HEK293 (cell line): ENCODE measurements around the gene TET3.

Experiments used
- IKZF3 ChIP-seq: fragments of 450-650 bp; IDR thresholded peaks from 2 replicates; pipeline ENCODE4 v1.5.0; 2018; ENCODE audit warnings: missing biosample characterization, mild to moderate bottlenecking, missing genetic modification characterization, moderate library complexity
- KLF9 ChIP-seq: fragments of 450-650 bp; formaldehyde crosslinking; IDR thresholded peaks from 2 replicates; pipeline ENCODE4 v1.5.1; 2016; ENCODE audit warnings: missing biosample characterization, missing genetic modification characterization, low read depth
- OVOL3 ChIP-seq: fragments of 450-650 bp; formaldehyde crosslinking; IDR thresholded peaks from 2 replicates; pipeline ENCODE4 v1.5.1; 2016; ENCODE audit warnings: missing biosample characterization, missing genetic modification characterization
- SCRT2 ChIP-seq: fragments of 450-650 bp; formaldehyde crosslinking; IDR thresholded peaks from 2 replicates; pipeline ENCODE4 v1.5.1; 2016; ENCODE audit warnings: missing biosample characterization, missing genetic modification characterization
- YY1 ChIP-seq: fragments of 450-650 bp; formaldehyde crosslinking; IDR thresholded peaks from 2 replicates; pipeline ENCODE4 v1.5.1; 2018; ENCODE audit warnings: missing biosample characterization, missing genetic modification characterization
- ZBTB17 ChIP-seq: fragments of 450-650 bp; formaldehyde crosslinking; IDR thresholded peaks from 2 replicates; pipeline ENCODE4 v1.5.1; 2016; ENCODE audit warnings: missing biosample characterization, missing genetic modification characterization
- ZBTB20 ChIP-seq: fragments of 450-650 bp; formaldehyde crosslinking; IDR thresholded peaks from 2 replicates; pipeline ENCODE4 v1.5.1; 2016; ENCODE audit warnings: missing biosample characterization, missing genetic modification characterization
- ZBTB48 ChIP-seq: fragments of 450-650 bp; formaldehyde crosslinking; IDR thresholded peaks from 2 replicates; pipeline ENCODE4 v1.5.1; 2016; ENCODE audit warnings: missing biosample characterization, missing genetic modification characterization
- ZBTB6 ChIP-seq: fragments of 450-650 bp; formaldehyde crosslinking; IDR thresholded peaks from 2 replicates; pipeline ENCODE4 v1.5.1; 2017; ENCODE audit warnings: missing biosample characterization, missing genetic modification characterization
- ZFHX2 ChIP-seq: fragments of 450-650 bp; formaldehyde crosslinking; conservative IDR thresholded peaks from 2 replicates; pipeline ENCODE4 v1.5.1; 2016; ENCODE audit warnings: missing biosample characterization, missing genetic modification characterization
- ZIC2 ChIP-seq: fragments of 450-650 bp; formaldehyde crosslinking; IDR thresholded peaks from 2 replicates; pipeline ENCODE4 v1.5.1; 2016; ENCODE audit warnings: missing biosample characterization, missing genetic modification characterization
- ZNF10 ChIP-seq: fragments of 450-650 bp; formaldehyde crosslinking; IDR thresholded peaks from 2 replicates; pipeline ENCODE4 v1.5.1; 2017; ENCODE audit warnings: missing biosample characterization, missing genetic modification characterization
- ZNF138 ChIP-seq: fragments of 450-650 bp; formaldehyde crosslinking; IDR thresholded peaks from 2 replicates; pipeline ENCODE4 v1.5.1; 2016; ENCODE audit warnings: missing biosample characterization, missing genetic modification characterization, borderline replicate concordance
- ZNF155 ChIP-seq: fragments of 450-650 bp; formaldehyde crosslinking; IDR thresholded peaks from 2 replicates; pipeline ENCODE4 v1.5.1; 2016; ENCODE audit warnings: missing biosample characterization, missing genetic modification characterization
- ZNF292 ChIP-seq: fragments of 450-650 bp; formaldehyde crosslinking; IDR thresholded peaks from 2 replicates; pipeline ENCODE4 v1.5.1; 2016; ENCODE audit warnings: low read depth, missing biosample characterization, missing genetic modification characterization, borderline replicate concordance
- ZNF354C ChIP-seq: fragments of 450-650 bp; formaldehyde crosslinking; IDR thresholded peaks from 2 replicates; pipeline ENCODE4 v1.5.1; 2016; ENCODE audit warnings: missing biosample characterization, missing genetic modification characterization, low read depth, borderline replicate concordance
- ZNF391 ChIP-seq: fragments of 450-650 bp; formaldehyde crosslinking; IDR thresholded peaks from 2 replicates; pipeline ENCODE4 v1.5.1; 2016; ENCODE audit warnings: low read depth, missing biosample characterization, missing genetic modification characterization, borderline replicate concordance
- ZNF426 ChIP-seq: fragments of 450-650 bp; formaldehyde crosslinking; IDR thresholded peaks from 2 replicates; pipeline ENCODE4 v1.5.1; 2017; ENCODE audit warnings: missing biosample characterization, missing genetic modification characterization, mild to moderate bottlenecking, inconsistent platforms, moderate library complexity
- ZNF501 ChIP-seq: fragments of 450-650 bp; formaldehyde crosslinking; IDR thresholded peaks from 2 replicates; pipeline ENCODE4 v1.5.1; 2016; ENCODE audit warnings: missing biosample characterization, missing genetic modification characterization
- ZNF530 ChIP-seq: fragments of 450-650 bp; formaldehyde crosslinking; IDR thresholded peaks from 2 replicates; pipeline ENCODE4 v1.5.1; 2016; ENCODE audit warnings: low read depth, missing biosample characterization, missing genetic modification characterization
- ZNF585B ChIP-seq: fragments of 450-650 bp; formaldehyde crosslinking; IDR thresholded peaks from 2 replicates; pipeline ENCODE4 v1.5.1; 2016; ENCODE audit warnings: missing biosample characterization, missing genetic modification characterization
- ZNF626 ChIP-seq: fragments of 450-650 bp; sonication (Bioruptor Pico); formaldehyde crosslinking; IDR thresholded peaks from 2 replicates; pipeline ENCODE4 v1.5.1; 2018; ENCODE audit warnings: missing biosample characterization, missing genetic modification characterization, inconsistent platforms
- ZNF768 ChIP-seq: fragments of 450-650 bp; formaldehyde crosslinking; IDR thresholded peaks from 2 replicates; pipeline ENCODE4 v1.5.1; 2018; ENCODE audit warnings: missing biosample characterization, mild to moderate bottlenecking, missing genetic modification characterization
- ZNF837 ChIP-seq: fragments of 450-650 bp; formaldehyde crosslinking; IDR thresholded peaks from 2 replicates; pipeline ENCODE4 v1.5.1; 2016; ENCODE audit warnings: missing biosample characterization, missing genetic modification characterization
- ZNF843 ChIP-seq: fragments of 450-650 bp; formaldehyde crosslinking; IDR thresholded peaks from 2 replicates; pipeline ENCODE4 v1.5.1; 2016; ENCODE audit warnings: missing biosample characterization, missing genetic modification characterization
- ZSCAN16 ChIP-seq: fragments of 450-650 bp; formaldehyde crosslinking; IDR thresholded peaks from 2 replicates; pipeline ENCODE4 v1.5.1; 2016; ENCODE audit warnings: missing biosample characterization, missing genetic modification characterization
- TF ChIP-seq, protein P1 (sequence below): fragments of 450-650 bp; formaldehyde crosslinking; IDR thresholded peaks from 2 replicates; pipeline ENCODE4; 2016; ENCODE audit warnings: missing biosample characterization, missing genetic modification characterization
- TF ChIP-seq, protein P2 (sequence below): fragments of 450-650 bp; formaldehyde crosslinking; IDR thresholded peaks from 2 replicates; pipeline ENCODE4 v1.5.1; 2016; ENCODE audit warnings: missing biosample characterization, missing genetic modification characterization
- TF ChIP-seq, protein P3 (sequence below): fragments of 450-650 bp; formaldehyde crosslinking; IDR thresholded peaks from 2 replicates; pipeline ENCODE4 v1.5.1; 2016; ENCODE audit warnings: missing biosample characterization, missing genetic modification characterization, borderline replicate concordance
- TF ChIP-seq, protein P4 (sequence below): fragments of 450-650 bp; formaldehyde crosslinking; IDR thresholded peaks from 2 replicates; pipeline ENCODE4 v1.5.1; 2017; ENCODE audit warnings: missing biosample characterization, missing genetic modification characterization
- TF ChIP-seq, protein P5 (sequence below): fragments of 450-650 bp; formaldehyde crosslinking; IDR thresholded peaks from 2 replicates; pipeline ENCODE4 v1.5.1; 2016; ENCODE audit warnings: missing biosample characterization, missing genetic modification characterization

TET3 gene

GRCh38 chr2:73982140-73982617 is 2.5 kb upstream of the TET3 start (continued):
- no peak for TF ChIP-seq ZNF530 (tag by site-specific recombination)
- no peak for TF ChIP-seq ZSCAN16
- TF ChIP-seq ZNF138 = no peak
- no peak for TF ChIP-seq ZBTB48 (tag by site-specific recombination)
- no peak for TF ChIP-seq ZNF354C (tag by site-specific recombination)
- TF ChIP-seq ZIC2 (tag by site-specific recombination) = no peak
- TF ChIP-seq SCRT2 (tag by site-specific recombination) = no peak; the same call in none of the 2 replicates
- TF ChIP-seq ZNF10 (tag by site-specific recombination) = no peak
- no peak for TF ChIP-seq YY1
- TF ChIP-seq ZNF768 = no peak
- no peak for TF ChIP-seq ZNF292 (tag by site-specific recombination)
- no peak for TF ChIP-seq ZNF501
- no peak for TF ChIP-seq OVOL3 (tag by site-specific recombination)
- TF ChIP-seq ZNF585B (tag by site-specific recombination) = no peak
- peak; percentile 25; the same call in 1 of the 2 replicates for TF ChIP-seq IKZF3 (tag by site-specific recombination)
- no peak for TF ChIP-seq ZNF391 (tag by site-specific recombination)
- peak; percentile 53; the same call in 1 of the 2 replicates for TF ChIP-seq KLF9
- TF ChIP-seq, protein P1, sequence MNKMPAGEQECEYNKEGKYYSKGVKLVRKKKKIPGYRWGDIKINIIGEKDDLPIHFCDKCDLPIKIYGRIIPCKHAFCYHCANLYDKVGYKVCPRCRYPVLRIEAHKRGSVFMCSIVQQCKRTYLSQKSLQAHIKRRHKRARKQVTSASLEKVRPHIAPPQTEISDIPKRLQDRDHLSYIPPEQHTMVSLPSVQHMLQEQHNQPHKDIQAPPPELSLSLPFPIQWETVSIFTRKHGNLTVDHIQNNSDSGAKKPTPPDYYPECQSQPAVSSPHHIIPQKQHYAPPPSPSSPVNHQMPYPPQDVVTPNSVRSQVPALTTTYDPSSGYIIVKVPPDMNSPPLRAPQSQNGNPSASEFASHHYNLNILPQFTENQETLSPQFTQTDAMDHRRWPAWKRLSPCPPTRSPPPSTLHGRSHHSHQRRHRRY (tag by site-specific recombination) = no peak
- TF ChIP-seq ZFHX2 = peak; percentile 37; the same call in 1 of the 2 replicates
- TF ChIP-seq ZBTB20 (tag by site-specific recombination) = no peak
- TF ChIP-seq ZBTB17 (tag by site-specific recombination) = peak; percentile 76
- no peak for TF ChIP-seq ZNF426 (tag by site-specific recombination)
- TF ChIP-seq ZNF837 (tag by site-specific recombination) = no peak
- TF ChIP-seq, protein P2, sequence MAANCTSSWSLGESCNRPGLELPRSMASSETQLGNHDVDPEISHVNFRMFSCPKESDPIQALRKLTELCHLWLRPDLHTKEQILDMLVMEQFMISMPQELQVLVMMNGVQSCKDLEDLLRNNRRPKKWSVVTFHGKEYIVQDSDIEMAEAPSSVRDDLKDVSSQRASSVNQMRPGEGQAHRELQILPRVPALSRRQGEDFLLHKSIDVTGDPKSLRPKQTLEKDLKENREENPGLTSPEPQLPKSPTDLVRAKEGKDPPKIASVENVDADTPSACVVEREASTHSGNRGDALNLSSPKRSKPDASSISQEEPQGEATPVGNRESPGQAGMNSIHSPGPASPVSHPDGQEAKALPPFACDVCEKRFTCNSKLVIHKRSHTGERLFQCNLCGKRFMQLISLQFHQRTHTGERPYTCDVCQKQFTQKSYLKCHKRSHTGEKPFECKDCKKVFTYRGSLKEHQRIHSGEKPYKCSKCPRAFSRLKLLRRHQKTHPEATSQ (tag by site-specific recombination) = no peak
- no peak for TF ChIP-seq ZNF155 (tag by site-specific recombination)
- TF ChIP-seq, protein P3, sequence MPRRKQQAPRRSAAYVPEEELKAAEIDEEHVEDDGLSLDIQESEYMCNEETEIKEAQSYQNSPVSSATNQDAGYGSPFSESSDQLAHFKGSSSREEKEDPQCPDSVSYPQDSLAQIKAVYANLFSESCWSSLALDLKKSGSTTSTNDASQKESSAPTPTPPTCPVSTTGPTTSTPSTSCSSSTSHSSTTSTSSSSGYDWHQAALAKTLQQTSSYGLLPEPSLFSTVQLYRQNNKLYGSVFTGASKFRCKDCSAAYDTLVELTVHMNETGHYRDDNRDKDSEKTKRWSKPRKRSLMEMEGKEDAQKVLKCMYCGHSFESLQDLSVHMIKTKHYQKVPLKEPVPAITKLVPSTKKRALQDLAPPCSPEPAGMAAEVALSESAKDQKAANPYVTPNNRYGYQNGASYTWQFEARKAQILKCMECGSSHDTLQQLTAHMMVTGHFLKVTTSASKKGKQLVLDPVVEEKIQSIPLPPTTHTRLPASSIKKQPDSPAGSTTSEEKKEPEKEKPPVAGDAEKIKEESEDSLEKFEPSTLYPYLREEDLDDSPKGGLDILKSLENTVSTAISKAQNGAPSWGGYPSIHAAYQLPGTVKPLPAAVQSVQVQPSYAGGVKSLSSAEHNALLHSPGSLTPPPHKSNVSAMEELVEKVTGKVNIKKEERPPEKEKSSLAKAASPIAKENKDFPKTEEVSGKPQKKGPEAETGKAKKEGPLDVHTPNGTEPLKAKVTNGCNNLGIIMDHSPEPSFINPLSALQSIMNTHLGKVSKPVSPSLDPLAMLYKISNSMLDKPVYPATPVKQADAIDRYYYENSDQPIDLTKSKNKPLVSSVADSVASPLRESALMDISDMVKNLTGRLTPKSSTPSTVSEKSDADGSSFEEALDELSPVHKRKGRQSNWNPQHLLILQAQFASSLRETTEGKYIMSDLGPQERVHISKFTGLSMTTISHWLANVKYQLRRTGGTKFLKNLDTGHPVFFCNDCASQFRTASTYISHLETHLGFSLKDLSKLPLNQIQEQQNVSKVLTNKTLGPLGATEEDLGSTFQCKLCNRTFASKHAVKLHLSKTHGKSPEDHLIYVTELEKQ (tag by site-specific recombination) = no peak
- TF ChIP-seq ZNF626 (tag by site-specific recombination) = no peak
- TF ChIP-seq, protein P4, sequence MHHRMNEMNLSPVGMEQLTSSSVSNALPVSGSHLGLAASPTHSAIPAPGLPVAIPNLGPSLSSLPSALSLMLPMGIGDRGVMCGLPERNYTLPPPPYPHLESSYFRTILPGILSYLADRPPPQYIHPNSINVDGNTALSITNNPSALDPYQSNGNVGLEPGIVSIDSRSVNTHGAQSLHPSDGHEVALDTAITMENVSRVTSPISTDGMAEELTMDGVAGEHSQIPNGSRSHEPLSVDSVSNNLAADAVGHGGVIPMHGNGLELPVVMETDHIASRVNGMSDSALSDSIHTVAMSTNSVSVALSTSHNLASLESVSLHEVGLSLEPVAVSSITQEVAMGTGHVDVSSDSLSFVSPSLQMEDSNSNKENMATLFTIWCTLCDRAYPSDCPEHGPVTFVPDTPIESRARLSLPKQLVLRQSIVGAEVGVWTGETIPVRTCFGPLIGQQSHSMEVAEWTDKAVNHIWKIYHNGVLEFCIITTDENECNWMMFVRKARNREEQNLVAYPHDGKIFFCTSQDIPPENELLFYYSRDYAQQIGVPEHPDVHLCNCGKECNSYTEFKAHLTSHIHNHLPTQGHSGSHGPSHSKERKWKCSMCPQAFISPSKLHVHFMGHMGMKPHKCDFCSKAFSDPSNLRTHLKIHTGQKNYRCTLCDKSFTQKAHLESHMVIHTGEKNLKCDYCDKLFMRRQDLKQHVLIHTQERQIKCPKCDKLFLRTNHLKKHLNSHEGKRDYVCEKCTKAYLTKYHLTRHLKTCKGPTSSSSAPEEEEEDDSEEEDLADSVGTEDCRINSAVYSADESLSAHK (tag by site-specific recombination) = peak; percentile 30
- TF ChIP-seq ZNF843 = no peak
- TF ChIP-seq, protein P5, sequence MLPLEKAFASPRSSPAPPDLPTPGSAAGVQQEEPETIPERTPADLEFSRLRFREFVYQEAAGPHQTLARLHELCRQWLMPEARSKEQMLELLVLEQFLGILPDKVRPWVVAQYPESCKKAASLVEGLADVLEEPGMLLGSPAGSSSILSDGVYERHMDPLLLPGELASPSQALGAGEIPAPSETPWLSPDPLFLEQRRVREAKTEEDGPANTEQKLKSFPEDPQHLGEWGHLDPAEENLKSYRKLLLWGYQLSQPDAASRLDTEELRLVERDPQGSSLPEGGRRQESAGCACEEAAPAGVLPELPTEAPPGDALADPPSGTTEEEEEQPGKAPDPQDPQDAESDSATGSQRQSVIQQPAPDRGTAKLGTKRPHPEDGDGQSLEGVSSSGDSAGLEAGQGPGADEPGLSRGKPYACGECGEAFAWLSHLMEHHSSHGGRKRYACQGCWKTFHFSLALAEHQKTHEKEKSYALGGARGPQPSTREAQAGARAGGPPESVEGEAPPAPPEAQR (tag by site-specific recombination) = no peak
- no peak for TF ChIP-seq ZBTB6 (tag by site-specific recombination)
